ENCODE results near the gene CRYBB2. TPM values are rescaled to one million over a fixed set of nuclear protein-coding genes. Genes with fewer than 3 reads are reported as not detected.
"Not testable (repeated sequence)": the region's sequence is repeated elsewhere in the genome, so short reads cannot be mapped to it uniquely, and the experiment has no call there.

The CRYBB2 gene
- total and polyA plus RNA-seq, 8 donors = 0.53 to 0.92 TPM; not detected in 6

DNA sequence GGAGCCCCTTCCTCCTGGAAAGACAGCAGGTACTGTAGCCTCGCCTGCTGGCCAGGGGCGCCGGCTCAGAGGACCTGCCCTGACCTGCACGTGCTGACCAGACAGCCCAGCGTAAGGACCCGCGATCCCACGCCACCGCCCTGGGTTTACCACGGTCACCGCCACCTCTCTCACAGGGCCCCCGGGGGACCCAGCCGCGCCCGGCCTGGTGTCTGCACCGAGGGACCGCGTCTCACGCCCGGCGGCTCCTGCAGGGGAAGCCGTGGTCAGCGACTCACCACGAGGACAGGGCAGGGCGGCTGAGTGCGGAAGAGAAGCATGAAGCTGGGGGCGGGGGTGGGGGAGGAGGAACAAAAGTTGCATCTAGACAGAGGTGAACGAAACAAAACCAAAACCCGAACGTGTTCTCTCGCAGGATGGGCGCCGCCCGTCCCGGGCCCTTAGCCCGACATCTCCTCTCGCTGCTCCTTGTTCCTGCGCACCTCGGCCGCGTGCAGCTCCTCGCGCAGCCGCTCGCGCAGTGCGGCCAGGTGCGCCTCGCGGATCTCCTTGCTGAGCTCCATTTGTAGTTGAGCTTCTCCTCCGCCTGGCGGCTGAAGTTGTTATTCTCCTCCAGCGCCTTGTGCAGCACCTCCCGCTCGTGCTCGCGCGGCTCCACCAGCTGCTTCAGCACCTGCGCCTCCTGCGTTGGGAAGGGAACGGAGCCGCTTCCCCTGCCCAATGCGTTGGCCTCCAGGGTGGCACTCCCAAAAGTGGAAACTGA, 40.4 kb upstream of the CRYBB2 start:
- WGBS, 5 donors = 65 to 85% (median 77%) methylated on average over 37 to 47 of the region's 63 CpGs
- not testable (repeated sequence) for H3K27ac ChIP-seq, H3K4me3 ChIP-seq, H3K27me3 ChIP-seq, DNase-seq, H3K4me1 ChIP-seq
- Histone ChIP-seq H3K36me3 (peaks cover 54 to 97% (median 87%) of the 10 kb centered on the region in 4 donors), H3K9me3 (peaks cover 0 to 12% (median 0%) of the 10 kb centered on the region in 4 donors)
- intact Hi-C loops (cut with DNase I; ENCODE audit: low total_unique reads) = loop anchor here (10.0 kb wide), 1 partner anchor 104 kb away; no protein-coding TSS in a partner anchor

GRCh38 chr22:25182131-25183110, 37.0 kb upstream of the CRYBB2 start:
- Histone ChIP-seq H3K4me1 (no peaks in the 10 kb centered on the region), H3K36me3 (peaks cover 48 to 97% (median 87%) of the 10 kb centered on the region in 4 donors), H3K9me3 (peaks cover 0 to 12% (median 0%) of the 10 kb centered on the region in 4 donors), H3K4me3 (no peak overlapping the region), H3K27ac (no peak overlapping the region), H3K27me3 (no peaks in the 10 kb centered on the region)
- intact Hi-C loops (cut with DNase I; ENCODE audit: low total_unique reads) = no loop called here
- TF ChIP-seq POLR2AphosphoS5 (IDR thresholded peaks at IDR 0.05) (no peak), EP300 (IDR thresholded peaks at IDR 0.05) (no peak), POLR2A (IDR thresholded peaks at IDR 0.05) (no peak)
- TF ChIP-seq, protein P1, sequence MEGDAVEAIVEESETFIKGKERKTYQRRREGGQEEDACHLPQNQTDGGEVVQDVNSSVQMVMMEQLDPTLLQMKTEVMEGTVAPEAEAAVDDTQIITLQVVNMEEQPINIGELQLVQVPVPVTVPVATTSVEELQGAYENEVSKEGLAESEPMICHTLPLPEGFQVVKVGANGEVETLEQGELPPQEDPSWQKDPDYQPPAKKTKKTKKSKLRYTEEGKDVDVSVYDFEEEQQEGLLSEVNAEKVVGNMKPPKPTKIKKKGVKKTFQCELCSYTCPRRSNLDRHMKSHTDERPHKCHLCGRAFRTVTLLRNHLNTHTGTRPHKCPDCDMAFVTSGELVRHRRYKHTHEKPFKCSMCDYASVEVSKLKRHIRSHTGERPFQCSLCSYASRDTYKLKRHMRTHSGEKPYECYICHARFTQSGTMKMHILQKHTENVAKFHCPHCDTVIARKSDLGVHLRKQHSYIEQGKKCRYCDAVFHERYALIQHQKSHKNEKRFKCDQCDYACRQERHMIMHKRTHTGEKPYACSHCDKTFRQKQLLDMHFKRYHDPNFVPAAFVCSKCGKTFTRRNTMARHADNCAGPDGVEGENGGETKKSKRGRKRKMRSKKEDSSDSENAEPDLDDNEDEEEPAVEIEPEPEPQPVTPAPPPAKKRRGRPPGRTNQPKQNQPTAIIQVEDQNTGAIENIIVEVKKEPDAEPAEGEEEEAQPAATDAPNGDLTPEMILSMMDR (IDR thresholded peaks at IDR 0.05) = no peak
- whole genome bisulfite sequencing, 5 donors = 78 to 86% (median 81%) methylated on average over 10 of the region's 10 CpGs
- DNase-seq = no peak

DNA sequence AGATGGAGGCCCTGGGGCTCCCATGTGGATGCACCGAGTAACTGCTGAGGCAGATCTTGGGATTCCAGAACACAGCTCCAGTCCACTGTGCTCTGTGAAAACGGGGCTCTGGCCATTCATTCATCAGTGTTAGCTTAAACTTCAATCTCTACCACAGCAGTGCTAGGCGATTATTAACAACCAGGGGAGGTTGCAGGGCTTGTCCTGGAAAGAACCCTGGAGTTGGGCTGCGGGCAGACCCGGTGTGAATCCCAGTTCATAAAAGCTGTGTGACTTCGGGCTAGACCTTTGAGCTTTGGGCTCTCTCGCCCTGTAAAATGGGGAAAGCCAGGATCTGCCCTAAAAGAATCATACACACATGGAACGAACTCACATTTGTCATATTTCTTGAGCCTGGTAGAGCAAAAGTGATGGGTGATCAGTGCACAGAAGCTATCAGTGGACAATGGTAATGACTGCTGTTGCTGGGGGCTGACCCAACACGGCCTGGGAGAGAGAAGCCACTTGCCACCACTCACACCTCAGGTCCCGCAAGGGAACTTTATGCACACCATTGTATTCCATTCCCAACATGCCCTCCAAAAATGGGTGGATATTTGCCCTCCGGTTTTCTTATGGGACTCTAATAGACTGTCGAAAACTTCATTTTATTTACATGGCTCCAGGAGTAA, 35.4 kb upstream of the CRYBB2 start:
- no peak for DNase-seq
- Histone ChIP-seq H3K9me3 (peaks cover 0 to 12% (median 0%) of the 10 kb centered on the region in 4 donors), H3K27ac (no peak overlapping the region), H3K4me1 (no peaks in the 10 kb centered on the region), H3K36me3 (peaks cover 39 to 90% (median 85%) of the 10 kb centered on the region in 4 donors), H3K4me3 (no peak overlapping the region), H3K27me3 (no peaks in the 10 kb centered on the region)
- TF ChIP-seq EP300 (IDR thresholded peaks at IDR 0.05) (no peak), POLR2AphosphoS5 (IDR thresholded peaks at IDR 0.05) (no peak), POLR2A (IDR thresholded peaks at IDR 0.05) (no peak)
- TF ChIP-seq, protein P1 (IDR thresholded peaks at IDR 0.05) = no peak
- WGBS, 5 donors = 90 to 93% (median 91%) methylated on average over 12 of the region's 12 CpGs
- intact Hi-C loops (cut with DNase I; ENCODE audit: low total_unique reads) = no loop called here

DNA sequence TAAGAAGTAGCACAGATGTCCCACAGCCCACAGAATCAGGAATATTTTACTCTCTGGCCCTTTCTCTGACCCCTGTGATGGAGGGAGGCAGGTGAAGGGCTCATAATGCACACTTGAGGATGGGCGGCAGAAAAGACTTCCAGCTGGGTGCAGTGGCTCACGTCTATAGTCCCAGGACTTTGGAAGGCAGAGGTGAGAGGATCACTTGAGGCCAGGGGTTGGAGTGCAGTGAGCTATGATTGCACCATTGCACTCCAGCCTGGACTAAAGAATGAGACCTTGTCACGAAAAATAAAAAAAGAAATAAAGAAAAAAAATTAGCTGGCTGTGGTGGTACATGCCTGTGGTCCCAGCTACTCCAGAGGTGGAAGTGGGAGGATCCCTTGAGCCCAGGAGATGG, 33.3 kb upstream of the CRYBB2 start:
- Histone ChIP-seq H3K9me3 (no peaks in the 10 kb centered on the region), H3K36me3 (peaks cover 45 to 90% (median 87%) of the 10 kb centered on the region in 4 donors), H3K4me1 (no peaks in the 10 kb centered on the region), H3K4me3 (no peak overlapping the region), H3K27me3 (no peaks in the 10 kb centered on the region), H3K27ac (no peak overlapping the region)
- intact Hi-C loops (cut with DNase I; ENCODE audit: low total_unique reads) = no loop called here
- TF ChIP-seq EP300 (IDR thresholded peaks at IDR 0.05) (no peak), POLR2AphosphoS5 (IDR thresholded peaks at IDR 0.05) (no peak), POLR2A (IDR thresholded peaks at IDR 0.05) (no peak)
- TF ChIP-seq, protein P1 (IDR thresholded peaks at IDR 0.05) = no peak
- DNase-seq = no peak
- 87 to 97% (median 94%) methylated on average over 3 of the region's 3 CpGs for WGBS, 5 donors
